DMS153 treated with DMSO at 0.1 percent for 48 hours (cell line): Measurements from ENCODE around the gene TCF15.
"Not testable (repeated sequence)": the region's sequence is repeated elsewhere in the genome, so short reads cannot be mapped to it uniquely, and the experiment has no call there.

ENCODE experiments used
- DNase-seq: peaks from one replicate; lab custom pipeline; 2025; ENCODE audit not compliant: unreplicated experiment; lab: John Stamatoyannopoulos, UW

Gene TCF15

DNA sequence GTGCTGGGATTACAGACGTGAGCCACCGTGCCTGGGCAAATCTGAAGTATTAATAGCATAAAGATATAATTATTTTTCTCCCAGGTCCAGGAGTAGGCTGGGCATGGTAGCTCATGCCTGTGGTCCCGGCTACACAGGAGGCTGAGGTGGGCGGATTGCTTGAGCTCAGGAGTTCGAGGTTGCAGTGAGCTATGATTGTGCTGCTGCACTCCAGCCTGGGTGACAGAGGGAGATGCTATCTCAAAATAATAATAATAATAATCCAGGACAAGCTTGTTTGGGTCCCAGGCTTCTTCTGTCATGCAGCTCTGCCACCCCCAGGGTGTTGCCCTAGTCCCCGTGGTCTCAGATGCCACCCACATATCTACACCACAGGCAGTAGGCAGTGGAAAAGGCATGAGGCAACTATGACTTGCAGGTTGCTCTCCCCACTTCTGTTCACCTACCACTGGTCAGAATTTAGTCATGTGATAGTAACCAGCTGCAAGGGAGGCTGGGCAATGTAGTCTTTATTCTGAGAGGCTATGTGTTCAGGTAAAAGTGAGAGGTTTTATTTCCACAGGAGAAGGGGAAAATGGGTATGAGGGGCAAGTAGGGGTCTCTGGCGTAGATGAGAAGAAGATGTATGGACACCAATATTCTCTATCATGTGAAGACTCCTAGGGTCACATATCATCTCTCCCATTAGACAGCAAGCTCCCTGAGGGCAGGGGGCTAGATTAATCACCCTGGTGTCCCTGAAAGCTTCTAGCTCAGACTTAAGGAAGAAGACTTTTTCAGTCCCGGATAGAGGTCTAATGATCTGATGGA is 25.7 kb downstream of the TCF15 start:
- DNase-seq, result no peak

GRCh38 chr20:582204-582603 is 27.9 kb downstream of the TCF15 start:
- no peak for DNase-seq

GRCh38 chr20:578940-579690 is 31.0 kb downstream of the TCF15 start:
- not testable (repeated sequence) for DNase-seq

DNA sequence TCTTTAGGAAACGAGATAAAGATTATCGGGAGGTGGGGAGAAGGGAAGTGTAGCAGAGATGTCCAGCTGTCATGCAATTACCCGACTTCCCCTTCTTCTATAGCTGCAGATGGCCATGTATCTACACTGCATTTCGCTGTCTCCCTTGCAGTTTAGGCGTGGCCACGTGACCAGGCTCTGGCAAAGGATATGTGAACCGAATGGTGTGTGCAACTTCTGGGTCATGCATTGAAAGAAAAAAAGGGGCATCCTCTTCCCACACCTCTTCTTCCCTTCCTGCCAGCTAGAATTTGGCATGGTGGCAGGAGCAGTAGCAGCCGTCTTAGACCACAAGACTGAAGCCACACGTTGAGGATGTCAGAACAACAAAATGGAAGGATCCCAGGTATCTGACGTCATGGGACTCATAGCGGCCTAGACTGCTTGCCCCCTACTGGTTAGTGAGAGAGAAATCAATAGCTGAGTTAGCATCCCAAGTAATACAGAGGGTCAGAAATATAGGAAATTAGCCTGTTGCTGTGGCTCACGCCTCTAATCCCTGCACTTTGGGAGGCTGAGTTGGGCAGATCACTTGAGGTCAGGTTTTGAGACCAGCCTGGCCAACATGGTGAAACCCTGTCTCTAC is 32.8 kb downstream of the TCF15 start:
- DNase-seq, result no peak

- no peak for DNase-seq
These were observed 34.0 kb downstream of the TCF15 start for GRCh38 chr20:576156-576555.

GRCh38 chr20:575230-575629 is 34.9 kb downstream of the TCF15 start:
- no peak for DNase-seq

DNA sequence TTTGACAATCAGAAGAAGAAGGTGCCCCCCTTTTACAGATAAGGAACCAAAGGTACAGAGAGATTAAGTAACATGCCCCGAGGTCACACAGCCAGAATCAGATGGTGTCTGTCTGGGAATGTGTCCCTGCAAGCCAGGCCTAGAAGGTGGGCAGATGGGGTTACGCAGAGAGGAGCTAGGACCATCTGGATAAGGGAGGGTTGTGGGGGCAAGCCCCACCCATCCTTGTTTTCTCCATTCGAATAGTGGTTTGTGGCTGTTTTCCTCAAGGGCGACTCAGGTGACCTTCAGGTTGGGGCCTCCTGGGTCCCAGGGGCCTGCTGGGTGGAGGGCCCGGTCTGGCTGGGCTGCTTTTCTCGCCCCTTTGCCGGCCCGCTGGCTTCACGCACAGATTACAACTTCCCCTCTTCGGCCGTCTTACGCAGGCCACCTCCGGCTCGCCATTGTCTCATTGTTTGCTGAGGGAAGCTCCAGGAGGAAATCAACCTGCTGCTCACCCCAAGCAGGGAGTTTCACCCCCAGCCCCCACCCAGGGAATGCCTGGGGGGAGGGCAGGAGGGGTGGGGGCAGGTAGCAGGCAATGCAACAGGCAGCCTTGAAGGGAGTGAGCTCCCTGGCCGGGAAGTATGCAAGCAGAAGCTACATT is 35.7 kb downstream of the TCF15 start:
- no peak for DNase-seq

GRCh38 chr20:573414-574296 is 36.5 kb downstream of the TCF15 start:
- no peak for DNase-seq

DNA sequence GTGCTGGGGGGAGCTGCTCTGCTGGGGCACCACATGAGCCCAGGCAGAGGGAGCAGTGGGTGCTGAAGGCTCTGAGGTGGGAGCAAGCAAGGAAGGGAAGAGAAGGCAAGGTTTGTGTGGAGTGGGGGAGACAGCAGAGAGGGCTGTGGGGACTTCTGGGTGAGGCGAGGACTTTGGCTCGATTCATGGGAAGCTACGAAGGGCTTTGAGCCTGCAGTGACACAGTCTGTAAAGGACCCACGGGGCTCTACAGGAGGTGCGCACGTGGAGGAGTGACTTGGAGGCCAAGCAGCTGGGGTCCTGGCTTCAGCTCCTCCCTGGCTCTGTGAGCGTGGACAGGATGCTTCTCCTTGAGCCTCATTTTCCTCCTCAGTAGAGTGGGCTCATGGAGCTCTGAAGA is 37.4 kb downstream of the TCF15 start:
- DNase-seq, result no peak

DNA sequence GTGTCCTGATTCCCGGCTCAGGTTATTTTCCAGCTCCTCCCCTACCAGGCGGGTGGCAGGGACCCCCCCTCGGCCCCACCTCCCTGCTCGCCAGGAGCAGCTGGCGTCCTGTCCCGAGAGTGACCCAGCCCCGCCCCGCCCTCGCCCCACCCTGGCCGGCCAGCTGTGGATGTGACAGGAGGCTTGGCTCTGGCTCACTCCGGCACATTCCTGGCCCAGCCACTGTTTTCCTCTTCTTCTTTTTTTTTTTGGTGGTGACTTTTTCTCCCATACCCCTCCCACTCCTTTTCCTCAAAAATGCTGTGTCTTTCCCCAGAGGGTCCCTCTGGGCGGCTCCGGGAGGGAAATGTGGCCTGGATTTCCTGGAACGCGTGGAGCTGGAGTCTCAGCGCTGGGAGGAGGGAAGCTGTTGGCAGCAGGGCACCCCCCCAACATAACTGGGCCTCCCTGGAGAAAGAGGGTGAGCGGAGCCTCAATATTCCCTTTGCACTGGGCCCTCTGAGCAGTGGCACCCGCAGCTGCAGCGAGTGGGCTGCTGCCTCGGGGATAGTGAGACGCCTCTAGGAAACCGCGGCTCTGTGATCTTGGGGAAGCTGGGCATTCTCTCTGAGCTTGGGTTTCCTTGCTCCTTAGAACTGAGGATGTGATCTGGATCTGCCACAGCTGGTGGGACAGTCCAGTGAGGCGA is 38.2 kb downstream of the TCF15 start:
- no peak for DNase-seq

- DNase-seq, result no peak
These were observed 41.3 kb downstream of the TCF15 start for GRCh38 chr20:568673-569415.

- DNase-seq, result no peak
These were observed 41.9 kb downstream of the TCF15 start for GRCh38 chr20:568097-568652.

DNA sequence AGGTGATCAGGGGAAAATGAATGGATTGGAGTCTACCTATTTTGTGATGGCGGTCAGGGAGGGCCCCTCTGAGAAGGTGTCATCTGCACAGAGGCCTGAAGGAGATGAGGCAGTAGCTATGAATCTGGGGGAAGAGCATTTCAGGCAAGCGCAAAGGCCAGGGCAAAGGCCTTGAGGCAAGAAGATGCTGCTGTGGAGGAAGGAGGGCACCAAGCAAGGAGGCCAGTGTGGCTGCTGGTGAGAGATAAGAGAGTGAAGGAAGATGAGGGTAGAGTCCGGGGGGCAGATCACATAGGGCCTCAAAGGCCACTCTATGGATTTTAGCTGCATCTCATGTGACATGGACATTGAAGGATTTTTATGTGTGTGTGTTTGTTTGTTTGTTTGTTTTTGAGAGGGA is 45.9 kb downstream of the TCF15 start:
- no peak for DNase-seq

DNA sequence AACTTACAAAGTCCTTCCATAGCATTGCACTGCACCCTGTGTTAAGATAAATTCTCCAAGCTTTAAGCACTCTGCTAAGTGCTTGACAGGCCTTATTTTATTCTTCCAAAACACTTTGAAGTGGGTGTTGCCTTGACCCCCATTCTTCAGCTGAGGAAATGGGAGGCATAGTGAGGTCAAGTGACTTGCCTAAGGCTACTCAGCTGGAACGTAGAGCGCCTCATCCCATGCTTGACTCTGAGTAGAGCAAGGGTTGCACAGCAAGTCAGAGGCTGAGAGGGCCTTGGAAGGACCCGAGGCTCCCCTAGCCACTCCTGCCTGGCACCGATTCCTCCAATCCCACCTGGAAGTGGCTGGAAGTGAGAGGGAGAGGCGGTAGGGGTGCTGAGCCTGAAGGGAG is 46.9 kb downstream of the TCF15 start:
- DNase-seq, result no peak

DNA sequence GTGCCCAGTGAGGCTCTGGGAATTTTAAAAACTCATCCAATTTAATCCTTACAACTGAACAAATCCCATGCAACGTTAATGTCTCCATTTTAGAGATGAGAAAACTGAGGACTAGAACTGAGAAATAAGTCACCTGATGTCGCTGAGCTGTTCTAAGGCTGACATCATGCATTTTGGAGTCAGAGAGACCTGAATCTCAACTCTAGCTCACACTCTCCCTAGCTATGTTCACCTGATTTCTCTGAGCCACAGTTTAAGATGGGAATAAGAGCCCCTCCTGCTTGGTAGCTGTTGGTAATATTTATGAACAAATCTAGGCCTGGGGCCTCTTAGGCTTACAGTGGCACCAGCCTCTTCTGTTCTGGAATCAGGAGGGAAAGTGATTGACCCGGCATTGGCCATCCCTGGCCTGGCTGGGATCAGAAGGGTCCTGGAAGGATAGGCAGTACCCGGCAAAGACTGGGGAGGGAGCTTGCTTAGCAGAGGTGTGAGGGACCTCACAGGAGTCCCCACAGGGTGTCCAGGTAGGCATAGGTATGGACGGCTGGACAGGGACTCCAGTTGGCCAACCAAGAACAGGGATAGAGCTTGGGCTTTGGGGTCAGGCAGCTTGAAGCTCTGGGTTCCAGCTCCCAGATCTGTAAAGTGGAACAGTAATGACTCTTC is 47.7 kb downstream of the TCF15 start:
- no peak for DNase-seq

GRCh38 chr20:561437-562231 is 48.5 kb downstream of the TCF15 start:
- DNase-seq, result peak; percentile 51

DNA sequence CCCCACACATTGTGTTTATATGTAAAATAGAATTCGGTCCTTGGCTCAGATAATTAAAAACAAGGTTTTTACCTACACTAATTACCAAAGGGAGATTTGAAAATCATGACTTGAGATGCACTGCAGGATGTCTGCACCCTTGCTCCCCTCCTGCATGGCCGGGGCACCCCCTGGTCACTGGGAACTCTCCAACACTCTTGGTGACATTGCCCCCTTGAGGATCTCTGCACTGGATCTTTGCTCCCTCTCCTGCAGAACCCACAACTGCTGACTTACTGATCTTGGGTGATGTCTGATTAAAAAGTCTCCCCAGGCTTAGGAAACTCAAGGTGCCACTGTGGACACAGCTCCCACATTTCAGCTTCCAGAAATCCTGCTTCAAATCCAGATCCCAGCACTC is 49.4 kb downstream of the TCF15 start:
- no peak for DNase-seq

DNA sequence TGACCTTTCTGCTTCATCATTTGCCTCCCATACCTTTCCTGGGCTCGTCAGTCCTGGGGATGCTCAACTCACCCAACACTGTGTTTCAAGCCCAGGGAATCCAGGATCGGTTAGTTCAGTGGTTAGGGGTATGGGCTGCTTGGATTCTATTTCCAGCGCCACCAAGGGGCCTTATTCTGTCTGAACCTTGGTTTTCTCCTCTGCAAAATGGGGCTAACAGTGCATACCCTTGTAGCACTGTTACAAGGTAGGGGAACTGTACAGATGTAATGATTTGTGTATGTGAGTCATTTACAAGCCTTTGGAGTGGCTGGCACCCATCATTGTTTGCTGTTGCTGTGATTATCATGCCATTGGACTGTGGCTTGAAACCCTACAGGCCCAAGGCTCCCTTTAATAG is 52.0 kb downstream of the TCF15 start:
- no peak for DNase-seq
